Activated CD8-positive, alpha-beta memory T cell treated with anti-CD3 and anti-CD28 coated beads, Interleukin-2, amount 50 U/mL, for 24 hours (primary cell): ENCODE data around the gene NUP62.
"Not testable (repeated sequence)": the region's sequence is repeated elsewhere in the genome, so short reads cannot be mapped to it uniquely, and the experiment has no call there.

Source experiments
- DNase-seq: peaks from one replicate; pipeline ENCODE4 v3.0.0-alpha.2; 2020; ENCODE audit errors: extremely low read depth

The NUP62 gene

GRCh38 chr19:49951806-49952478, 22.6 kb upstream of the NUP62 start:
- no peak for DNase-seq

- DNase-seq: no peak
Observed at GRCh38 chr19:49950956-49951526, 21.7 kb upstream of the NUP62 start.

GRCh38 chr19:49950590-49950948, 21.3 kb upstream of the NUP62 start:
- DNase-seq: no peak

GRCh38 chr19:49949742-49950589, 20.7 kb upstream of the NUP62 start:
- DNase-seq: no peak

- no peak for DNase-seq
Observed at GRCh38 chr19:49946415-49946814, 17.1 kb upstream of the NUP62 start.

GRCh38 chr19:49944567-49944966, 15.3 kb upstream of the NUP62 start:
- not testable (repeated sequence) for DNase-seq

- DNase-seq: no peak
Observed at GRCh38 chr19:49940482-49940791, 11.1 kb upstream of the NUP62 start.

GRCh38 chr19:49939721-49940481, 10.6 kb upstream of the NUP62 start:
- DNase-seq: no peak

GRCh38 chr19:49938662-49939061, 9.4 kb upstream of the NUP62 start:
- no peak for DNase-seq

GRCh38 chr19:49937750-49938381, 8.6 kb upstream of the NUP62 start:
- DNase-seq: peak; percentile 48

GRCh38 chr19:49936549-49936948, 7.2 kb upstream of the NUP62 start:
- DNase-seq: no peak

GRCh38 chr19:49933643-49934042, 4.3 kb upstream of the NUP62 start:
- no peak for DNase-seq

- DNase-seq: no peak
Observed at GRCh38 chr19:49932731-49933131, 3.4 kb upstream of the NUP62 start.

- no peak for DNase-seq
Observed at GRCh38 chr19:49932041-49932451, 2.7 kb upstream of the NUP62 start.

- no peak for DNase-seq
Observed at GRCh38 chr19:49931293-49932040, 2.2 kb upstream of the NUP62 start.

- DNase-seq: no peak
Observed at GRCh38 chr19:49930483-49931011, 1.2 kb upstream of the NUP62 start.

GRCh38 chr19:49929611-49930482, 543 bp upstream of the NUP62 start:
- peak; percentile 81 for DNase-seq

GRCh38 chr19:49927526-49928264, 1.6 kb downstream of the NUP62 start:
- no peak for DNase-seq

- DNase-seq: no peak
Observed at GRCh38 chr19:49926515-49926914, 2.8 kb downstream of the NUP62 start.
